ENCODE data around the gene SERINC5. TPM values are rescaled to one million over a fixed set of nuclear protein-coding genes. Genes with fewer than 3 reads are reported as not detected.
A peak's percentile ranks its signal among the peaks of the same experiment; 100 is the strongest.

SERINC5 gene
- total RNA-seq, 2 experiments from 2014 or later = 115 to 123 TPM

- CTCF ChIA-PET = interaction anchor here (0.5 to 3.3 kb wide), 5 partner anchors 9 to 115 kb away, joined by 3 to 8 read pairs (median 3); no protein-coding TSS in a partner anchor
- DNase-seq = peak in 3 of 14 experiments; percentile 30 to 54 (median 53)
- Mint-ChIP-seq H3K9me3 (no peaks in the 10 kb centered on the region), H3K4me1 (ENCODE audit: low read depth) (peaks cover 88% of the 10 kb centered on the region), H3K4me3 (peak overlapping the region; percentile 61), H3K27me3 (no peaks in the 10 kb centered on the region), H3K27ac (peak overlapping the region; percentile 94), H3K36me3 (ENCODE audit: low read depth) (peaks cover 47% of the 10 kb centered on the region)
- no peaks in the 10 kb centered on the region for H3K9me3 ChIP-seq (ENCODE audit: control insufficient read depth in 1 of 2, insufficient read depth in 1 of 2, low read length in 2 of 2)
- no peak for TF ChIP-seq CTCF (IDR thresholded peaks at IDR 0.05)
- intact Hi-C loops (cut with DNase I, micrococcal nuclease) = loop anchor here (2.0 to 5.0 kb wide), 5 partner anchors 40 to 100 kb away; no protein-coding TSS in a partner anchor
- H3K36me3 ChIP-seq (ENCODE audit: insufficient read depth, low read length) = peaks cover 13% of the 10 kb centered on the region
- POLR2A ChIA-PET = interaction anchor here (0.7 to 7.8 kb wide), 18 partner anchors 11 to 101 kb away, joined by 3 to 100 read pairs (median 8); partner anchors contain the start of gene SERINC5
- peak; percentile 56 for ATAC-seq (ENCODE audit: poor library complexity)
- H3K4me3 ChIP-seq (ENCODE audit: low read length) = peak overlapping the region; percentile 31
- H3K27ac ChIP-seq (ENCODE audit: low read depth in 1 of 2, low read length in 2 of 2) = peak overlapping the region; percentile 74 to 86
- H3K27me3 ChIP-seq (ENCODE audit: control insufficient read depth in 1 of 2, insufficient read depth in 2 of 2, low read length in 2 of 2) = no peaks in the 10 kb centered on the region
- peaks cover 92% of the 10 kb centered on the region for H3K4me1 ChIP-seq (ENCODE audit: insufficient read depth, low read length)
These were observed 63.2 kb downstream of the SERINC5 start for GRCh38 chr5:80192507-80193241.

- H3K9me3 ChIP-seq (ENCODE audit: control insufficient read depth in 1 of 2, insufficient read depth in 1 of 2, low read length in 2 of 2) = no peaks in the 10 kb centered on the region
- peaks cover 93% of the 10 kb centered on the region for H3K4me1 ChIP-seq (ENCODE audit: insufficient read depth, low read length)
- H3K4me1 Mint-ChIP-seq (ENCODE audit: low read depth) = peaks cover 89% of the 10 kb centered on the region
- peaks cover 13% of the 10 kb centered on the region for H3K36me3 ChIP-seq (ENCODE audit: insufficient read depth, low read length)
- peak overlapping the region; percentile 61 for H3K4me3 Mint-ChIP-seq
- ChIA-PET CTCF (interaction anchor here (0.5 to 3.3 kb wide), 5 partner anchors 8 to 116 kb away, joined by 3 to 8 read pairs (median 3); no protein-coding TSS in a partner anchor), POLR2A (interaction anchor here (0.7 to 7.8 kb wide), 17 partner anchors 10 to 100 kb away, joined by 3 to 100 read pairs (median 8); partner anchors contain the start of gene SERINC5)
- DNase-seq = peak; percentile 28 to 72 (median 46)
- peaks cover 46% of the 10 kb centered on the region for H3K36me3 Mint-ChIP-seq (ENCODE audit: low read depth)
- TF ChIP-seq CTCF (IDR thresholded peaks at IDR 0.05) = no peak
- H3K27me3 ChIP-seq (ENCODE audit: control insufficient read depth in 1 of 2, insufficient read depth in 2 of 2, low read length in 2 of 2) = no peaks in the 10 kb centered on the region
- peak overlapping the region; percentile 74 to 86 for H3K27ac ChIP-seq (ENCODE audit: low read depth in 1 of 2, low read length in 2 of 2)
- ATAC-seq (ENCODE audit: poor library complexity) = peak; percentile 60
- intact Hi-C loops (cut with DNase I, micrococcal nuclease) = loop anchor here (2.0 to 5.0 kb wide), 6 partner anchors 13 to 100 kb away; no protein-coding TSS in a partner anchor
- no peaks in the 10 kb centered on the region for H3K9me3 Mint-ChIP-seq
- peak overlapping the region; percentile 31 for H3K4me3 ChIP-seq (ENCODE audit: low read length)
- H3K27me3 Mint-ChIP-seq = no peaks in the 10 kb centered on the region
- peak overlapping the region; percentile 94 for H3K27ac Mint-ChIP-seq
These were observed 63.9 kb downstream of the SERINC5 start for GRCh38 chr5:80191991-80192398.

- Histone ChIP-seq H3K4me1 (ENCODE audit: insufficient read depth, low read length) (peaks cover 96% of the 10 kb centered on the region), H3K36me3 (ENCODE audit: insufficient read depth, low read length) (peaks cover 7% of the 10 kb centered on the region), H3K27ac (ENCODE audit: low read depth in 1 of 2, low read length in 2 of 2) (peak overlapping the region; percentile 76 to 86), H3K4me3 (ENCODE audit: low read length) (peak overlapping the region; percentile 31), H3K9me3 (ENCODE audit: control insufficient read depth in 1 of 2, insufficient read depth in 1 of 2, low read length in 2 of 2) (no peaks in the 10 kb centered on the region), H3K27me3 (ENCODE audit: control insufficient read depth in 1 of 2, insufficient read depth in 2 of 2, low read length in 2 of 2) (no peaks in the 10 kb centered on the region)
- H3K27ac Mint-ChIP-seq = peak overlapping the region; percentile 94
- ATAC-seq (ENCODE audit: poor library complexity) (no peak), DNase-seq (no peak)
- ChIA-PET POLR2A (interaction anchor here (0.7 to 12.3 kb wide), 12 partner anchors 10 to 77 kb away, joined by 3 to 120 read pairs (median 8); partner anchors contain the start of gene SERINC5), CTCF (interaction anchor here (0.9 to 1.0 kb wide), 2 partner anchors 19 to 108 kb away, joined by 3 read pairs; no protein-coding TSS in a partner anchor)
- no peaks in the 10 kb centered on the region for H3K9me3 Mint-ChIP-seq
- no peaks in the 10 kb centered on the region for H3K27me3 Mint-ChIP-seq
- peaks cover 47% of the 10 kb centered on the region for H3K36me3 Mint-ChIP-seq (ENCODE audit: low read depth)
- peak overlapping the region; percentile 90 for H3K4me3 Mint-ChIP-seq
- intact Hi-C loops (cut with DNase I, micrococcal nuclease) = loop anchor here (2.0 to 5.0 kb wide), 4 partner anchors 13 to 99 kb away; no protein-coding TSS in a partner anchor
- H3K4me1 Mint-ChIP-seq (ENCODE audit: low read depth) = peaks cover 92% of the 10 kb centered on the region
- TF ChIP-seq CTCF (IDR thresholded peaks at IDR 0.05) = no peak
These were observed 64.5 kb downstream of the SERINC5 start for GRCh38 chr5:80191397-80191796.

All from CD4-positive, alpha-beta T cell (primary cell).